GM12892 (cell line): ENCODE results near the gene VPREB3.

Experiments
- POLR2A ChIP-seq: IDR thresholded peaks from 2 replicates; pipeline ENCODE4 v1.6.1; 2011; ENCODE audit warnings: low read depth, low read length, control low read depth
- POLR2AphosphoS5 ChIP-seq: IDR thresholded peaks from 2 replicates; pipeline ENCODE4 v1.6.1; 2011; ENCODE audit warnings: low read depth, low read length, control low read depth
- TAF1 ChIP-seq: IDR thresholded peaks from 2 replicates; pipeline ENCODE4 v1.6.1; 2011; ENCODE audit warnings: low read depth, mild to moderate bottlenecking, control low read depth, low read length, borderline replicate concordance

GRCh38 chr22:23720855-23721254, 33.4 kb downstream of the VPREB3 start:
- TF ChIP-seq POLR2AphosphoS5 (no peak), TAF1 (no peak), POLR2A (no peak)
